GM20000 (cell line): ENCODE measurements around the gene SLC9A1.

ENCODE experiments used
- DNase-seq: peaks from one replicate; pipeline ENCODE4 v3.0.0; 2012; ENCODE audit warnings: low spot score
- CTCF ChIP-seq: IDR thresholded peaks from 2 replicates; pipeline ENCODE4 v1.5.1; 2012; ENCODE audit warnings: mild to moderate bottlenecking, control low read depth; ENCODE audit errors: extremely low read depth, missing control alignments

Gene SLC9A1

GRCh38 chr1:27053977-27054753 is 100.8 kb downstream of the SLC9A1 start:
- no peak for TF ChIP-seq CTCF
- DNase-seq: no peak

GRCh38 chr1:27052527-27052926 is 102.4 kb downstream of the SLC9A1 start:
- no peak for DNase-seq
- no peak for TF ChIP-seq CTCF

GRCh38 chr1:27049607-27050006 is 105.3 kb downstream of the SLC9A1 start:
- TF ChIP-seq CTCF: no peak
- DNase-seq: no peak

GRCh38 chr1:27049100-27049499 is 105.8 kb downstream of the SLC9A1 start:
- TF ChIP-seq CTCF: no peak
- no peak for DNase-seq
